WTC11 (cell line): ENCODE data around the gene ETV5. TPM values are rescaled to one million over a fixed set of nuclear protein-coding genes. Genes with fewer than 3 reads are reported as not detected.

Experiments used
- ATAC-seq: fragments of 200-7000 bp; cut with Tn5 transposase; 2 replicates; pipeline ENCODE4 v1.10.0; 2021; ENCODE audit warnings: mild to moderate bottlenecking, moderate library complexity
- CTCF ChIA-PET: fragments of 300-600 bp; sonication (Branson Sonifier 250); formaldehyde crosslinking; loops from one replicate; lab custom pipeline; 2021; ENCODE audit warnings: antibody characterized with exemption; lab: Charles Lee
- POLR2A ChIA-PET: fragments of 350-600 bp; sonication (Branson Sonifier 250); formaldehyde crosslinking; loops from one replicate; lab custom pipeline; 2021; ENCODE audit warnings: antibody characterized with exemption; lab: Charles Lee
- DNase-seq: peaks from one replicate; pipeline ENCODE4 v3.0.0; 2021; ENCODE audit warnings: low spot score
- H3K27ac Mint-ChIP-seq: 2 replicates; pipeline ENCODE4 v1.8.0; 2021; ENCODE audit warnings: mixed read lengths
- H3K27me3 Mint-ChIP-seq: 2 replicates; pipeline ENCODE4 v1.8.0; 2021; ENCODE audit warnings: low read depth, mild to moderate bottlenecking, moderate library complexity, mixed read lengths
- H3K36me3 Mint-ChIP-seq: 2 replicates; pipeline ENCODE4 v1.8.0; 2021; ENCODE audit warnings: mixed read lengths
- H3K4me1 Mint-ChIP-seq: 2 replicates; pipeline ENCODE4 v1.8.0; 2022; ENCODE audit warnings: mixed read lengths
- H3K4me3 Mint-ChIP-seq: 2 replicates; pipeline ENCODE4 v1.8.0; 2021; ENCODE audit warnings: mild to moderate bottlenecking, moderate library complexity, mixed read lengths
- H3K9me3 Mint-ChIP-seq: 2 replicates; pipeline ENCODE4 v1.8.0; 2021; ENCODE audit warnings: mixed read lengths
- CDX4 ChIP-seq: fragments of 250-450 bp; sonication (Bioruptor Pico); IDR thresholded peaks from 2 replicates; pipeline ENCODE4 v1.9.0; 2021; ENCODE audit warnings: moderate library complexity, mild to moderate bottlenecking, inconsistent platforms, borderline replicate concordance
- CREB1 ChIP-seq: sonication (generic); formaldehyde crosslinking; IDR thresholded peaks from 2 replicates; pipeline ENCODE4 v1.8.0; 2023; ENCODE audit warnings: mild to moderate bottlenecking, missing genetic modification reagents
- CREM ChIP-seq: sonication (generic); formaldehyde crosslinking; IDR thresholded peaks from 2 replicates; pipeline ENCODE4 v1.8.1; 2022; ENCODE audit warnings: mild to moderate bottlenecking, missing genetic modification reagents, moderate library complexity
- FOXJ3 ChIP-seq: sonication (generic); formaldehyde crosslinking; IDR thresholded peaks from 2 replicates; pipeline ENCODE4 v1.9.0; 2021; ENCODE audit warnings: missing genetic modification reagents, mild to moderate bottlenecking, borderline replicate concordance
- FOXK1 ChIP-seq: sonication (generic); formaldehyde crosslinking; IDR thresholded peaks from 2 replicates; pipeline ENCODE4 v1.8.0; 2022; ENCODE audit warnings: mild to moderate bottlenecking, moderate library complexity, missing genetic modification reagents
- FOXP1 ChIP-seq: sonication (generic); formaldehyde crosslinking; IDR thresholded peaks from 2 replicates; pipeline ENCODE4 v1.8.0; 2022; ENCODE audit warnings: missing genetic modification reagents, mild to moderate bottlenecking, moderate library complexity, borderline replicate concordance
- GRHL2 ChIP-seq: fragments of 250-450 bp; sonication (Bioruptor Pico); IDR thresholded peaks from 2 replicates; pipeline ENCODE4 v1.8.0; 2022; ENCODE audit warnings: mild to moderate bottlenecking, moderate library complexity; ENCODE audit not compliant: insufficient replicate concordance, severe bottlenecking
- GTF2I ChIP-seq: fragments of 250-450 bp; sonication (Bioruptor Pico); conservative IDR thresholded peaks from 2 replicates; pipeline ENCODE4 v1.4.0; 2021; ENCODE audit warnings: mild to moderate bottlenecking
- HMGXB4 ChIP-seq: sonication (generic); formaldehyde crosslinking; IDR thresholded peaks from 2 replicates; pipeline ENCODE4 v1.8.1; 2023; ENCODE audit warnings: mild to moderate bottlenecking, moderate library complexity, missing genetic modification reagents
- IRF2 ChIP-seq: sonication (generic); formaldehyde crosslinking; IDR thresholded peaks from 2 replicates; pipeline ENCODE4 v1.8.0; 2022; ENCODE audit warnings: low read depth, missing genetic modification reagents, borderline replicate concordance
- MAX ChIP-seq: sonication (generic); formaldehyde crosslinking; IDR thresholded peaks from 2 replicates; pipeline ENCODE4 v1.8.0; 2022; ENCODE audit warnings: mild to moderate bottlenecking, missing genetic modification reagents
- NFYB ChIP-seq: sonication (generic); formaldehyde crosslinking; conservative IDR thresholded peaks from 2 replicates; pipeline ENCODE4 v1.8.0; 2022; ENCODE audit warnings: low read depth, missing genetic modification reagents
- NR2C2 ChIP-seq: sonication (generic); formaldehyde crosslinking; IDR thresholded peaks from 2 replicates; pipeline ENCODE4 v1.8.0; 2022; ENCODE audit warnings: mild to moderate bottlenecking, missing genetic modification reagents
- OVOL2 ChIP-seq: fragments of 250-450 bp; sonication (Bioruptor Pico); IDR thresholded peaks from 2 replicates; pipeline ENCODE4 v1.9.0; 2021; ENCODE audit warnings: mild to moderate bottlenecking, borderline replicate concordance
- RELA ChIP-seq: sonication (generic); formaldehyde crosslinking; IDR thresholded peaks from 2 replicates; pipeline ENCODE4 v1.8.1; 2022; ENCODE audit warnings: missing genetic modification reagents, mild to moderate bottlenecking, borderline replicate concordance
- ZNF138 ChIP-seq: sonication (generic); formaldehyde crosslinking; conservative IDR thresholded peaks from 2 replicates; pipeline ENCODE4 v1.8.1; 2022; ENCODE audit warnings: mild to moderate bottlenecking, moderate library complexity, missing genetic modification reagents
- ZNF317 ChIP-seq: sonication (generic); formaldehyde crosslinking; IDR thresholded peaks from 2 replicates; pipeline ENCODE4 v1.8.1; 2023; ENCODE audit warnings: low read depth, mild to moderate bottlenecking, moderate library complexity, missing genetic modification reagents, borderline replicate concordance
- ZNF396 ChIP-seq: fragments of 250-450 bp; sonication (Bioruptor Pico); IDR thresholded peaks from 2 replicates; pipeline ENCODE4 v1.8.0; 2021; ENCODE audit warnings: mild to moderate bottlenecking, moderate library complexity, borderline replicate concordance
- total RNA-seq: library from RNA; stranded (reverse); gene quantifications from 3 replicates; pipeline ENCODE4 v1.2.3, GENCODE V29; 2021
- TF ChIP-seq, protein P1 (sequence below): fragments of 250-450 bp; sonication (Bioruptor Pico); IDR thresholded peaks from 2 replicates; pipeline ENCODE4 v1.9.0; 2021; ENCODE audit warnings: mild to moderate bottlenecking, borderline replicate concordance
- TF ChIP-seq, protein P2 (sequence below): sonication (generic); formaldehyde crosslinking; IDR thresholded peaks from 2 replicates; pipeline ENCODE4 v1.8.0; 2022; ENCODE audit warnings: mild to moderate bottlenecking, missing genetic modification reagents
- TF ChIP-seq, protein P3 (sequence below): sonication (generic); formaldehyde crosslinking; IDR thresholded peaks from 2 replicates; pipeline ENCODE4 v1.8.1; 2023; ENCODE audit warnings: mild to moderate bottlenecking, missing genetic modification reagents, moderate library complexity
- TF ChIP-seq, protein P4 (sequence below): sonication (generic); formaldehyde crosslinking; conservative IDR thresholded peaks from 2 replicates; pipeline ENCODE4 v1.8.1; 2022; ENCODE audit warnings: mild to moderate bottlenecking, missing genetic modification reagents
- TF ChIP-seq, protein P5 (sequence below): sonication (generic); formaldehyde crosslinking; conservative IDR thresholded peaks from 2 replicates; pipeline ENCODE4 v1.8.1; 2023; ENCODE audit warnings: mild to moderate bottlenecking, low read depth, missing genetic modification reagents, moderate library complexity

Gene ETV5
- total RNA-seq, 1 experiment from 2014 or later = 71.3 TPM

DNA sequence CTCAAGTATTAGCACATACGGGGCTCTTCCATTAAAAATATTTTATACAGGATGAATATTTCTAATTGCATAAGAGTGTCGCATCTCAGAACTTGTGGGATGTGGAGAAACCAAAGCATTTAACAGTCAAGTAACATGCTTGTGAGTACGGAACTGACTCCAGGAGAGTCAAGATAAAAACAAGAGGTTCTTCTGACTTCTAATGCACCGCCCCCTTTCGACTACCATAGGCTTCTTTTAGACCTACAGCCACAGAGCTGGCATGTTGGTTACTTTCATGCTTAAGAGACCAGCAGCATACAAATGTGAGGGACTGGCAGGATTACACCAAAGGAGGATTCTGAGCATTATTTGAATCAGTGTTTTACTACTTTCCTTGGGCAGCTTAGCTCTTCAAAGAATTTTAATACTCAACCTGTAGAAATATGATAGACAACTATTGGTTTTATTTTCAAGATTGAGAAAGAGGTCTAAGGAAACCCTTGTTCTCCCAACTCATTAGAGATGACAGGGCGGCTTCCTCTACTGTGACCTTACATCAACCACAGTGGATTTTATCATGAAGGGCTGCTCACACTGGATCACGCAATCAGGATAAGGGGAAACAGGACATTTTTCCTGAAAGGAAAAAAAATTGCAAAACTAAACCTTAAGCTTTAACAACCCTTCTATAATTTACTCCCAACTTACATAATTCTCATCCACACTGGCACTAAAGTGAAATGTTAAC is 14.0 kb downstream of the ETV5 start (continued):
- TF ChIP-seq, protein P1, sequence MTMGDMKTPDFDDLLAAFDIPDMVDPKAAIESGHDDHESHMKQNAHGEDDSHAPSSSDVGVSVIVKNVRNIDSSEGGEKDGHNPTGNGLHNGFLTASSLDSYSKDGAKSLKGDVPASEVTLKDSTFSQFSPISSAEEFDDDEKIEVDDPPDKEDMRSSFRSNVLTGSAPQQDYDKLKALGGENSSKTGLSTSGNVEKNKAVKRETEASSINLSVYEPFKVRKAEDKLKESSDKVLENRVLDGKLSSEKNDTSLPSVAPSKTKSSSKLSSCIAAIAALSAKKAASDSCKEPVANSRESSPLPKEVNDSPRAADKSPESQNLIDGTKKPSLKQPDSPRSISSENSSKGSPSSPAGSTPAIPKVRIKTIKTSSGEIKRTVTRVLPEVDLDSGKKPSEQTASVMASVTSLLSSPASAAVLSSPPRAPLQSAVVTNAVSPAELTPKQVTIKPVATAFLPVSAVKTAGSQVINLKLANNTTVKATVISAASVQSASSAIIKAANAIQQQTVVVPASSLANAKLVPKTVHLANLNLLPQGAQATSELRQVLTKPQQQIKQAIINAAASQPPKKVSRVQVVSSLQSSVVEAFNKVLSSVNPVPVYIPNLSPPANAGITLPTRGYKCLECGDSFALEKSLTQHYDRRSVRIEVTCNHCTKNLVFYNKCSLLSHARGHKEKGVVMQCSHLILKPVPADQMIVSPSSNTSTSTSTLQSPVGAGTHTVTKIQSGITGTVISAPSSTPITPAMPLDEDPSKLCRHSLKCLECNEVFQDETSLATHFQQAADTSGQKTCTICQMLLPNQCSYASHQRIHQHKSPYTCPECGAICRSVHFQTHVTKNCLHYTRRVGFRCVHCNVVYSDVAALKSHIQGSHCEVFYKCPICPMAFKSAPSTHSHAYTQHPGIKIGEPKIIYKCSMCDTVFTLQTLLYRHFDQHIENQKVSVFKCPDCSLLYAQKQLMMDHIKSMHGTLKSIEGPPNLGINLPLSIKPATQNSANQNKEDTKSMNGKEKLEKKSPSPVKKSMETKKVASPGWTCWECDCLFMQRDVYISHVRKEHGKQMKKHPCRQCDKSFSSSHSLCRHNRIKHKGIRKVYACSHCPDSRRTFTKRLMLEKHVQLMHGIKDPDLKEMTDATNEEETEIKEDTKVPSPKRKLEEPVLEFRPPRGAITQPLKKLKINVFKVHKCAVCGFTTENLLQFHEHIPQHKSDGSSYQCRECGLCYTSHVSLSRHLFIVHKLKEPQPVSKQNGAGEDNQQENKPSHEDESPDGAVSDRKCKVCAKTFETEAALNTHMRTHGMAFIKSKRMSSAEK (CRISPR knock-in tag) = no peak
- TF ChIP-seq ZNF138 (CRISPR knock-in tag) (no peak), OVOL2 (CRISPR knock-in tag) (no peak), NFYB (CRISPR knock-in tag) (no peak), FOXJ3 (CRISPR knock-in tag) (no peak), RELA (no peak), CDX4 (CRISPR knock-in tag) (no peak), GTF2I (CRISPR knock-in tag) (no peak), MAX (CRISPR knock-in tag) (no peak), CREM (CRISPR knock-in tag) (no peak), CREB1 (CRISPR knock-in tag) (no peak)
- TF ChIP-seq, protein P2, sequence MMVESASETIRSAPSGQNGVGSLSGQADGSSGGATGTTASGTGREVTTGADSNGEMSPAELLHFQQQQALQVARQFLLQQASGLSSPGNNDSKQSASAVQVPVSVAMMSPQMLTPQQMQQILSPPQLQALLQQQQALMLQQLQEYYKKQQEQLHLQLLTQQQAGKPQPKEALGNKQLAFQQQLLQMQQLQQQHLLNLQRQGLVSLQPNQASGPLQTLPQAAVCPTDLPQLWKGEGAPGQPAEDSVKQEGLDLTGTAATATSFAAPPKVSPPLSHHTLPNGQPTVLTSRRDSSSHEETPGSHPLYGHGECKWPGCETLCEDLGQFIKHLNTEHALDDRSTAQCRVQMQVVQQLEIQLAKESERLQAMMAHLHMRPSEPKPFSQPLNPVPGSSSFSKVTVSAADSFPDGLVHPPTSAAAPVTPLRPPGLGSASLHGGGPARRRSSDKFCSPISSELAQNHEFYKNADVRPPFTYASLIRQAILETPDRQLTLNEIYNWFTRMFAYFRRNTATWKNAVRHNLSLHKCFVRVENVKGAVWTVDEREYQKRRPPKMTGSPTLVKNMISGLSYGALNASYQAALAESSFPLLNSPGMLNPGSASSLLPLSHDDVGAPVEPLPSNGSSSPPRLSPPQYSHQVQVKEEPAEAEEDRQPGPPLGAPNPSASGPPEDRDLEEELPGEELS (CRISPR knock-in tag) = no peak

DNA sequence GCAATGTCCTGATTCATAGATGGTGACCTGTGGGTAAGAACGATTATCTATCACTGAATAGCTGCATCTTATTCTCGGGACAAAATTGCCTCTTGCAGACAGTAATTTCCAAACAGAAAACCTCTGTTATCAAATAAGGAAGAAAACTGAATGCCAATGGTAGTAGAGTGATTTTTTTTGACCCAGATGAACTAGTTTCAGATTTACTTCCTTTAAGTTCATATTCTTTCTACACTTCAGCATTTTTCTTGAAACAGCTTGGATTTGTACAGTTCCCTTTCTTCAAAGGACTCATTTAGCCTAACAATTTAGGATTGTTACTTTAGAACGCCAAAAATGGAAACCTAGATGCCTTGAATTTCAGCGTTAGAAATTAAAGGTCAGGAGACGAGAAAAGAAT is 14.6 kb downstream of the ETV5 start:
- H3K36me3 Mint-ChIP-seq = peaks cover 26% of the 10 kb centered on the region
- no peak overlapping the region for H3K4me3 Mint-ChIP-seq
- ChIA-PET POLR2A (no interaction called here), CTCF (interaction anchor here (1.2 to 1.5 kb wide), 2 partner anchors 148 to 151 kb away, joined by 3 to 7 read pairs; no protein-coding TSS in a partner anchor)
- H3K27ac Mint-ChIP-seq = no peak overlapping the region
- ATAC-seq (no peak), DNase-seq (no peak)
- H3K9me3 Mint-ChIP-seq = no peaks in the 10 kb centered on the region
- peaks cover 72% of the 10 kb centered on the region for H3K4me1 Mint-ChIP-seq
- H3K27me3 Mint-ChIP-seq = no peaks in the 10 kb centered on the region
- TF ChIP-seq, protein P3, sequence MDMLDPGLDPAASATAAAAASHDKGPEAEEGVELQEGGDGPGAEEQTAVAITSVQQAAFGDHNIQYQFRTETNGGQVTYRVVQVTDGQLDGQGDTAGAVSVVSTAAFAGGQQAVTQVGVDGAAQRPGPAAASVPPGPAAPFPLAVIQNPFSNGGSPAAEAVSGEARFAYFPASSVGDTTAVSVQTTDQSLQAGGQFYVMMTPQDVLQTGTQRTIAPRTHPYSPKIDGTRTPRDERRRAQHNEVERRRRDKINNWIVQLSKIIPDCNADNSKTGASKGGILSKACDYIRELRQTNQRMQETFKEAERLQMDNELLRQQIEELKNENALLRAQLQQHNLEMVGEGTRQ = no peak
- TF ChIP-seq HMGXB4 (CRISPR knock-in tag) (no peak), ZNF396 (CRISPR knock-in tag) (no peak), GRHL2 (CRISPR knock-in tag) (no peak), NR2C2 (no peak), FOXP1 (CRISPR knock-in tag) (no peak), FOXK1 (CRISPR knock-in tag) (no peak), ZNF317 (no peak), IRF2 (no peak)
- TF ChIP-seq, protein P4, sequence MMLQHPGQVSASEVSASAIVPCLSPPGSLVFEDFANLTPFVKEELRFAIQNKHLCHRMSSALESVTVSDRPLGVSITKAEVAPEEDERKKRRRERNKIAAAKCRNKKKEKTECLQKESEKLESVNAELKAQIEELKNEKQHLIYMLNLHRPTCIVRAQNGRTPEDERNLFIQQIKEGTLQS (CRISPR knock-in tag) = no peak
- TF ChIP-seq, protein P5, sequence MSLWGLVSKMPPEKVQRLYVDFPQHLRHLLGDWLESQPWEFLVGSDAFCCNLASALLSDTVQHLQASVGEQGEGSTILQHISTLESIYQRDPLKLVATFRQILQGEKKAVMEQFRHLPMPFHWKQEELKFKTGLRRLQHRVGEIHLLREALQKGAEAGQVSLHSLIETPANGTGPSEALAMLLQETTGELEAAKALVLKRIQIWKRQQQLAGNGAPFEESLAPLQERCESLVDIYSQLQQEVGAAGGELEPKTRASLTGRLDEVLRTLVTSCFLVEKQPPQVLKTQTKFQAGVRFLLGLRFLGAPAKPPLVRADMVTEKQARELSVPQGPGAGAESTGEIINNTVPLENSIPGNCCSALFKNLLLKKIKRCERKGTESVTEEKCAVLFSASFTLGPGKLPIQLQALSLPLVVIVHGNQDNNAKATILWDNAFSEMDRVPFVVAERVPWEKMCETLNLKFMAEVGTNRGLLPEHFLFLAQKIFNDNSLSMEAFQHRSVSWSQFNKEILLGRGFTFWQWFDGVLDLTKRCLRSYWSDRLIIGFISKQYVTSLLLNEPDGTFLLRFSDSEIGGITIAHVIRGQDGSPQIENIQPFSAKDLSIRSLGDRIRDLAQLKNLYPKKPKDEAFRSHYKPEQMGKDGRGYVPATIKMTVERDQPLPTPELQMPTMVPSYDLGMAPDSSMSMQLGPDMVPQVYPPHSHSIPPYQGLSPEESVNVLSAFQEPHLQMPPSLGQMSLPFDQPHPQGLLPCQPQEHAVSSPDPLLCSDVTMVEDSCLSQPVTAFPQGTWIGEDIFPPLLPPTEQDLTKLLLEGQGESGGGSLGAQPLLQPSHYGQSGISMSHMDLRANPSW = no peak
